ENCODE data around the gene CFAP100. TPM values are rescaled to one million over a fixed set of nuclear protein-coding genes. Genes with fewer than 3 reads are reported as not detected.
A peak's percentile ranks its signal among the peaks of the same experiment; 100 is the strongest.

Gene CFAP100
- total RNA-seq, 3 donors from 2014 or later (not counting 1 experiment from before 2014, with no cell fraction given) = not detected

DNA sequence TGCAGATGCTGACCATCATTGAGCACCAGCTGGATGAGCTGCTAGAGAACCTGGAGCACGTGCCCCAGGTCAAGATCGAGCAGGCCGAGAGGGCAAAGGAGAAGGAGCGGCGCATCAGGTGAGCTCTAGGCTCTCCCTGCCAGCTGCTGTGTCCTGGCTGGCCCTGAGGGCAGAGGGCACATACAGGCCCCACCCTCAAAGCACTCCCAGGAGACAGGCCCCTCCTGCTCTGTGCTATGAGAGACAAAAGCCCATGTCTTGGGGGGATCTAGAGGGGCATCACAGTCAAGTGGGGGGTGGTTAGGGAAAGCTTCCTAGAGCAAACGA, 39.5 kb downstream of the CFAP100 start:
- H3K4me3 ChIP-seq (ENCODE audit: low read length) = no peak overlapping the region
- H3K27ac ChIP-seq (ENCODE audit: low read length) = no peak overlapping the region
- Mint-ChIP-seq H3K27ac (no peak overlapping the region), H3K4me3 (no peak overlapping the region), H3K27me3 (ENCODE audit: low read depth in 2 of 2) (no peaks in the 10 kb centered on the region), H3K36me3 (no peaks in the 10 kb centered on the region), H3K4me1 (no peaks in the 10 kb centered on the region), H3K9me3 (no peaks in the 10 kb centered on the region)
- no peaks in the 10 kb centered on the region for H3K4me1 ChIP-seq (ENCODE audit: control insufficient read depth, insufficient read depth, low read length)
- DNase-seq (no peak), ATAC-seq (no peak)
- intact Hi-C loops (cut with micrococcal nuclease) = no loop called here
- no peaks in the 10 kb centered on the region for H3K27me3 ChIP-seq (ENCODE audit: control insufficient read depth, insufficient read depth, low read length)
- H3K36me3 ChIP-seq (ENCODE audit: control insufficient read depth, insufficient read depth, low read length) = peaks cover 18% of the 10 kb centered on the region
- no peak for TF ChIP-seq CTCF (IDR thresholded peaks at IDR 0.05)
- 98% methylated on average over 6 of the region's 6 CpGs for WGBS (ENCODE audit: insufficient coverage)
- H3K9me3 ChIP-seq (ENCODE audit: control insufficient read depth, insufficient read depth, low read length) = no peaks in the 10 kb centered on the region

GRCh38 chr3:126434931-126435411, 40.3 kb downstream of the CFAP100 start:
- H3K4me3 ChIP-seq (ENCODE audit: low read length) = no peak overlapping the region
- Mint-ChIP-seq H3K4me1 (no peaks in the 10 kb centered on the region), H3K9me3 (no peaks in the 10 kb centered on the region), H3K27ac (no peak overlapping the region), H3K4me3 (no peak overlapping the region), H3K27me3 (ENCODE audit: low read depth in 2 of 2) (no peaks in the 10 kb centered on the region), H3K36me3 (no peaks in the 10 kb centered on the region)
- WGBS (ENCODE audit: insufficient coverage) = 95% methylated on average over 8 of the region's 8 CpGs
- H3K27me3 ChIP-seq (ENCODE audit: control insufficient read depth, insufficient read depth, low read length) = no peaks in the 10 kb centered on the region
- DNase-seq (no peak), ATAC-seq (no peak)
- no peaks in the 10 kb centered on the region for H3K9me3 ChIP-seq (ENCODE audit: control insufficient read depth, insufficient read depth, low read length)
- intact Hi-C loops (cut with micrococcal nuclease) = no loop called here
- H3K4me1 ChIP-seq (ENCODE audit: control insufficient read depth, insufficient read depth, low read length) = no peaks in the 10 kb centered on the region
- no peak for TF ChIP-seq CTCF (IDR thresholded peaks at IDR 0.05)
- H3K27ac ChIP-seq (ENCODE audit: low read length) = no peak overlapping the region
- H3K36me3 ChIP-seq (ENCODE audit: control insufficient read depth, insufficient read depth, low read length) = peaks cover 22% of the 10 kb centered on the region

DNA sequence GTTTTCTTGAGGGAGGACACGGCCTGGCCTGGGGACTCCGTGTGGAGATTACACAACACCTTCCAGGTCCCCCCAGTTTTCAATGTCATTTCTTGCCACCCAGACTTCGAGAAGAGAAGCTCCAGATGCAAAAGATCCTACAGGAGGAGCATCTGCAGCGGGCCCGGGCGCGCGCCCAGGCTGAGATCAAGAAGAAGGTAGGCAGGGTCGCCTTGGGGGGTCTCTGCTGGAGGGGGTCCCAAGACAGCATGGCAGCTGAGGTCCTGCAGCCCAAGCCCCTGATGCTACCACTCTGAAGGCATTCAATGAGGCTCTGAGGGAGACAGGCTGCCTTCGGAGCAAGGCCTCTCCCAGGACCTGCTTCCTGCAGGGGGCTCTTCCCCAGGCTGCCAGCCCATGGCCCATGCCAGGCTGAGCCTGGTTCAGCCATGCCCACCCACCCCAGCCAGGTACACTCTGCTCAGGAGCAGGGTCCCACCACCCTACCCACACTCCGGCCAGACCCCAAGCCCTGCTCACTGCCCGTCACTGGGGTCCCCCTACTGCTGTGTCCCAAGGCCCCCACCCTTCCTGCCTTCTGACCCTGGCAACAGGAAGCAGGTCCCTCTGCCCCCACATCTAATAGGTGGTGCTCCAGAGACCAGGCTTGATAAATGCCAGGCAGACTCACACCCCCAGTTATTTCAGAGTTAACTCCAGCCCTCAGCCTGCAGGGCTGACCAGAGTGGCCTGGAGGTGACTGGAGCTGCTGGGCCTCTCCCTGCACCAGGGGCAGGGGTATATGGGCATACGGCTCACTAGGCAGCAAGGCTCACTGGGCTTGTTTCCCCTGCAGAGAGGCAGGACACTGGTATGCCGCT, 41.0 kb downstream of the CFAP100 start:
- Mint-ChIP-seq H3K27ac (no peak overlapping the region), H3K27me3 (ENCODE audit: low read depth in 2 of 2) (no peaks in the 10 kb centered on the region), H3K36me3 (no peaks in the 10 kb centered on the region), H3K4me3 (no peak overlapping the region), H3K4me1 (no peaks in the 10 kb centered on the region), H3K9me3 (no peaks in the 10 kb centered on the region)
- H3K27ac ChIP-seq (ENCODE audit: low read length) = no peak overlapping the region
- no peaks in the 10 kb centered on the region for H3K9me3 ChIP-seq (ENCODE audit: control insufficient read depth, insufficient read depth, low read length)
- no peaks in the 10 kb centered on the region for H3K27me3 ChIP-seq (ENCODE audit: control insufficient read depth, insufficient read depth, low read length)
- TF ChIP-seq CTCF (IDR thresholded peaks at IDR 0.05) = no peak
- intact Hi-C loops (cut with micrococcal nuclease) = no loop called here
- no peak overlapping the region for H3K4me3 ChIP-seq (ENCODE audit: low read length)
- 97% methylated on average over 14 of the region's 14 CpGs for WGBS (ENCODE audit: insufficient coverage)
- H3K36me3 ChIP-seq (ENCODE audit: control insufficient read depth, insufficient read depth, low read length) = peaks cover 24% of the 10 kb centered on the region
- ATAC-seq (no peak), DNase-seq (peak in 1 of 2 donors; percentile 12)
- no peaks in the 10 kb centered on the region for H3K4me1 ChIP-seq (ENCODE audit: control insufficient read depth, insufficient read depth, low read length)

All from natural killer cell (primary cell).